ENCODE measurements around the gene SIGMAR1.

The SIGMAR1 gene

GRCh38 chr9:34588671-34589635 is 48.6 kb downstream of the SIGMAR1 start:
- DNase-seq (ENCODE audit: low read depth), result no peak
- peak overlapping the region; percentile 29 for H3K4me3 ChIP-seq (ENCODE audit: low read depth, low read length)

- no peak for DNase-seq (ENCODE audit: low read depth)
- no peak overlapping the region for H3K4me3 ChIP-seq (ENCODE audit: low read depth, low read length)
Measured at GRCh38 chr9:34587271-34587670, 50.3 kb downstream of the SIGMAR1 start.

GRCh38 chr9:34585946-34586669 is 51.5 kb downstream of the SIGMAR1 start:
- H3K4me3 ChIP-seq (ENCODE audit: low read depth, low read length), result no peak overlapping the region
- DNase-seq (ENCODE audit: low read depth), result no peak

- H3K4me3 ChIP-seq (ENCODE audit: low read depth, low read length), result no peak overlapping the region
- DNase-seq (ENCODE audit: low read depth), result no peak
Measured at GRCh38 chr9:34584970-34585369, 52.6 kb downstream of the SIGMAR1 start.
